Activated naive CD4-positive, alpha-beta T cell treated with anti-CD3 and anti-CD28 coated beads, Interleukin-2, amount 50 U/mL, for 24 hours (primary cell): Measurements from ENCODE around the gene S100A8.
"Not testable (repeated sequence)": the region's sequence is repeated elsewhere in the genome, so short reads cannot be mapped to it uniquely, and the experiment has no call there.

Experiments
- H3K27ac Mint-ChIP-seq: one replicate; pipeline ENCODE4 v1.8.0; 2021; ENCODE audit warnings: mild to moderate bottlenecking, mixed read lengths
- H3K27me3 Mint-ChIP-seq: one replicate; pipeline ENCODE4 v1.8.0; 2021; ENCODE audit warnings: mixed read lengths
- H3K36me3 Mint-ChIP-seq: one replicate; pipeline ENCODE4 v1.8.0; 2021; ENCODE audit warnings: mixed read lengths
- H3K4me1 Mint-ChIP-seq: one replicate; pipeline ENCODE4 v1.8.0; 2021; ENCODE audit warnings: mixed read lengths
- H3K4me3 Mint-ChIP-seq: one replicate; pipeline ENCODE4 v1.8.0; 2021; ENCODE audit warnings: mild to moderate bottlenecking, mixed read lengths
- H3K9me3 Mint-ChIP-seq: one replicate; pipeline ENCODE4 v1.8.0; 2021; ENCODE audit warnings: mixed read lengths

Gene S100A8

DNA sequence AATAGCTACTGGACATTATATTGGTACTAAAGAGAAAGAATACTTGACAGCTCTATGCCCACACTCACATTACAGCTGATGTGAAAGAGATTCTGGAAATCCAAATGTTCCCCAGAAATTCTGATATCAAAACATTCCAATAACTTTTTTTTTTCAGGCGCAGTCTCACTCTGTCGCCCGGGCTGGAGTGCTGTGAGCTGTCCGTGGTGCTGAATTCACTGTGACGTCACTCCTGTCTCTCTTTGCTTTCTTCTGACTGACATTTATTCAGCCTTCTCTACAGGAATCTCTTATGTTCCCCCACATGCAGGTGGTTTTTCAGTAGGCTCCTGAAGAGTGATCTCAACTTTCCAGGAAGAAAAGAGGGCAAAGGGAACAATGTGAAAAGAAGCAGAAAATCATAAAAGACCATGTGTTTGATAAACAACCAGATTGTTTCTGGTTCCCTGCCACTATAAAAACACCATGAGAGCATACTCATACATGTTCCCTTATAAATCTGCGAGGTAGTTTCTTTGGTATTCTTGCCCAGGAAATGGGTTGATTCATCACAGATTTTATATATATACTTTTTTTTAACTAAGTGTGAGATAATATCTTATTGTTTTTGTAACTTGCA, 31.7 kb upstream of the S100A8 start:
- Mint-ChIP-seq H3K9me3 (peaks cover 6% of the 10 kb centered on the region), H3K27ac (no peak overlapping the region), H3K36me3 (no peaks in the 10 kb centered on the region), H3K27me3 (peaks cover 34% of the 10 kb centered on the region), H3K4me1 (no peaks in the 10 kb centered on the region), H3K4me3 (no peak overlapping the region)

DNA sequence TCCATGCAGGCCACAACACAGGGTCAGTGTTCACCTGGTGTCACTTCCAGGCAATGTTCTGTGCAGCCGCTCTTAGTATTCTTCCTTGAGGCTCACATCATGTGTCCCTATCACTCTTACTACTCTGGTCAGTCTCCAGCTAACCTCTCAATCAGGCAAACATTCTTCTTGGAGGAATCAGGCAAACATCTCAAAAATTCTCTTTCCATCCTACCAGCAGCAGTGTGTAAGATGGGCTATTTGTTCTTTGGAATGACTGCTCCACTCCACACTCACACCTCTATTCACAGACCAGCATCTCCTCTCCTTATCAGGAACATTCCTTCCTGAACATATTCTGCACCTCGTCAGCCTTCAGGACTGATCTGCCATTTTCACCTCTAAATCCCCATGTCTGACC, 29.4 kb upstream of the S100A8 start:
- H3K27me3 Mint-ChIP-seq = peaks cover 30% of the 10 kb centered on the region
- no peaks in the 10 kb centered on the region for H3K4me1 Mint-ChIP-seq

DNA sequence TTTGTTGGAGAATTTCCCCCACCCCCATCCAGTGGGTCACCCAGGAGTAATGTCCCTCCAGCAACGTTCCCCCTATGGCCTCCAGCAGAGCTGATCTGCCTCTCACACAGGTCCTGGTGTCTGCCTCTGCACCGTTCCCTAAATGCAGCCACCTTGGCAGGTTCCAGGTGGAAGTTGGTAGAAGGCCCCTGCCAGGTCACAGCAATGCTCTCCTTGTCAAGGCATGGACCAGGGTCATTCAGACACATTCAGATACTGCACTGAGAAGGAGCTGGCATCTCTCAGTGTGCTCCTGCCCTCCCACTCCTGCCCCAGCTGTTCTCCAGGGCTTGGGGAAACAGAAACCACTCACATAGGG, 28.5 kb upstream of the S100A8 start:
- H3K27ac Mint-ChIP-seq, H3K4me1 Mint-ChIP-seq, H3K36me3 Mint-ChIP-seq, H3K9me3 Mint-ChIP-seq, H3K4me3 Mint-ChIP-seq: not testable (repeated sequence)
- H3K27me3 Mint-ChIP-seq = peaks cover 23% of the 10 kb centered on the region

More for the DNA sequence above, 29.4 kb upstream of the S100A8 start:
- Mint-ChIP-seq H3K27ac (no peak overlapping the region), H3K4me3 (no peak overlapping the region), H3K36me3 (no peaks in the 10 kb centered on the region), H3K9me3 (peaks cover 6% of the 10 kb centered on the region)

DNA sequence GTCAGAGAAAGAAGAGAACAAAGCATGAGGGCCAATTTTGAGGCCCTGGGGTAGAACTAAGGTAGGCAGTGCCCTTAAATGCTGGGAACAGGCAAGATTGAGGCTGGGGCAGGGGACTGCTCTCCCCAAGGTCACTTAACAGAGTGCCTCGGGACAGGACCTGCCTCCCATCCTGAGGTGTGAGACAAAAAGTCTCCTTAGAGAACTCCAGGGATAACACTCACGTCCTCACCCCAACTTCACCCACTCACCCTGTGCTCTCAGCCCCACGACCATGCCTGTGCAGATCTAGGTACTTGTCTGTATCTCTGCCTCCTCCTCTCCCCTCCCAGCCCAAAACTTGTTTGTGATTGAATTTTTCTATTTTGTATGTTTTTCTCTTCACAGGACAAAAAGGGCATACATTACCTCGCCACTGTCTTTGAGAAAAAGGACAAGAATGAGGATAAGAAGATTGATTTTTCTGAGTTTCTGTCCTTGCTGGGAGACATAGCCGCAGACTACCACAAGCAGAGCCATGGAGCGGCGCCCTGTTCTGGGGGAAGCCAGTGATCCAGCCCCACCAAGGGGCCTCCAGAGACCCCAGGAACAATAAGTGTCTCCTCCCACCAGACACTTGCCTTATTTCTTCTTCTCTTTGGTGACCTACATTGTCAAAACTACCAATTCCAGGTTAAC, 28.0 kb upstream of the S100A8 start:
- H3K4me3 Mint-ChIP-seq, H3K9me3 Mint-ChIP-seq, H3K4me1 Mint-ChIP-seq, H3K36me3 Mint-ChIP-seq, H3K27ac Mint-ChIP-seq: not testable (repeated sequence)
- H3K27me3 Mint-ChIP-seq = peaks cover 22% of the 10 kb centered on the region

DNA sequence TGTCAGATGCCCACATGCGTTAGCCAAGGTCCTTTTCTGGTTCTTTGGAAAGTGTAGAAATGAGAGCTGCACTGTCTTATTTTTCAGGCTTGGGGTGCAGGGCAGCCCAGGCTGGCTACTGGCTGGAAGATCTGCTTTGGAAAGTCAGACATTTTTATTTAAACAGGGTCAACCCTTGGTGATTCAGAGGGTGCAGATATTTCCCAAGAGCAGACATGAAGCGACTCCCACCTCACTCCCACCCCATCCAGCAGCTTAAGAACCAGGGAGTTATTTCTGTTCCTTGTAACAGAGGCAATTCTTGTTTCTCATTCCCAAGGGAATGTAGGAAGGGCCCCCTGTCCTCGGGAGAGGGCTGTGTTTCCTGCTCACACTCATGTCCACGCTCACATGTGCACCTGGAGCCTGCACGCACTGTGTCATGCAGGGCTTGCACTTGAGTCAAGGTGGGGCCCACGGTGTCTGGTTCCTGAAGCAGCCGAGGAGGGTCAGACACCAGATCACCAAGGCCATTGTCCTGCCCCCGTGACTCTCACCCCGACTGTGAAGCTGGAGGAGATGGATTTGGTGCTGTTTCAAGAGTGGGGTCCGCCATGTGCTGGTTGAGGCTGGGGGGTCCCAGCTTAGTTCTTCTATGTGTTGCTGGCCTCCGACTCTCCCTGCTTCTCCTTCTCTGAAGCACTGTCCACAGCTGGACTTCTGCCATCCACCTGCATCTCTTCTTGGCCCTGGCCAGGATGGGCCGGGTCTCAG, 26.4 kb upstream of the S100A8 start:
- Mint-ChIP-seq H3K27me3 (peaks cover 20% of the 10 kb centered on the region), H3K27ac (no peak overlapping the region), H3K4me3 (no peak overlapping the region), H3K36me3 (no peaks in the 10 kb centered on the region), H3K4me1 (no peaks in the 10 kb centered on the region), H3K9me3 (no peaks in the 10 kb centered on the region)

DNA sequence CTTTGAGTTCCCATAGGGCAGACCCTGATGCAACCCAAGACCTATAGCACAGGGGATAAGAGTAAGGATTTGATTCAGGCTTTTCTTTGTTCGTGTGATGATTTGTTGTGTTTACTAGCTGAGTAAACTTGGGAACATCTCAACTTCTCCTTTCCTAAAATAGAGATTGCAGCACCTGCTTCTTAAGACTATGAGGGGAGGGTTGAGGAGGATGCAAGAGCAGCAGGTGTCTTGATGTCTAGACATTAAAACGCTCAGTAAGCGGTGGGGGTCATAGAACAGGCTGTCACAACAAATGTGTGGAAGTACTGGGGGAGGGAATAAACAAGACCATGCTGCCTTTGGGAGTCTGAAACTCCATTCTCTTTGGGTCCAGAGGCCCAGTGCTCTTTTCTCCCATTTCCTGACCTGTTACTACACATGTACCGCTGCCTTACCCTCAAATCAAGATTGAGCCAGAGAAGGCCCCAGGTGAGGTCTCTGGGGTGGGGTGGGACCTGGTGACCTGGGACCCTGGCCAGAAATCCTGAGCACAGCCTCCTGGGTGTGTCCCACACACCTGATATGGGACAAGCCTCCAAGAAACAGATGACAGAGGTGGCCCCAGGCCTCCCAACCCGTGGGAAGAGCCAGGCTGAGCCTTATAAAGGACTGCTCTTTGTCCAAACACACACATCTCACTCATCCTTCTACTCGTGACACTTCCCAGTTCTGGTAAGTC, 25.1 kb upstream of the S100A8 start, which contains the start of gene S100A7A:
TSS of gene S100A7A (plus strand) at position 671 of the 721 bp plus-strand sequence. CDS start 1,563 bp downstream, outside the sequence.
- Mint-ChIP-seq H3K27ac (no peak within 1 kb of the TSS), H3K27me3 (peaks cover 20% of the 10 kb centered on the region), H3K4me3 (no peak within 1 kb of the TSS), H3K36me3 (no peaks in the 10 kb centered on the region), H3K4me1 (no peaks in the 10 kb centered on the region), H3K9me3 (no peaks in the 10 kb centered on the region)

DNA sequence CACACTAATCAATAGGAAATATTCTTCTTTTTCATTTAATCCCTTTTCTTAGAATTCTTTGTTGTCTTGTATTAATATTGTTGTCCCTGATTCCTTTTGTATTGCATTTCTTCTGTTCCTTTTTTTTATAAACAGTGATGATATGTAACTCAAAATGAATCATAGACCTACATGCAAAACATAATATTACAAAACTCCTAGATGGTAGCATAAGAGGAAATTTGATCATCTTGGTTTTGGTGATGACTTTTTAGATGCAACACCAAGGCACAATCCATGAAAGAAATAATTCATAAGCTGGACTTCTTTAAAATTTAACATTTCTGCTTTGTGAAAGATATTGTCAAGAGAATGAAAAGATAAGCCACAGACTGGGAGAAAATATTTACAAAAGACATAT, 23.1 kb upstream of the S100A8 start:
- H3K9me3 Mint-ChIP-seq, H3K4me1 Mint-ChIP-seq, H3K4me3 Mint-ChIP-seq, H3K36me3 Mint-ChIP-seq, H3K27ac Mint-ChIP-seq: not testable (repeated sequence)
- H3K27me3 Mint-ChIP-seq = peaks cover 17% of the 10 kb centered on the region

DNA sequence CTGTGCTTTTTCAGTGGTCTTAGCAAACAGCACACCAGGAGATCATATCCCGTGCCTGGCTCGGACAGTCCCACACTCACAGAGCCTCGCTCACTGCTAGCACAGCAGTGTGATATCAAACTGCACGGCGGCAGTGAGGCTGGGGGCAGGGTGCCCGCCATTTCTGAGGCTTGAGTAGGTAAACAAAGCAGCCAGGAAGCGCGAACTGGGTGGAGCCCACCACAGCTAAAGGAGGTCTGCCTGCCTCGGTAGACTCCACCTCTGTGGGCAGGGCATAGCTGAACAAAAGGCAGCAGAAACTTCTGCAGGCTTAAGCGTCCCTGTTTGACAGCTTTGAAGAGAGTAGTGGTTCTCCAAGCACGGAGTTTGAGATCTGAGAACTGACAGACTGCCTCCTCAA, 16.4 kb upstream of the S100A8 start:
- not testable (repeated sequence) for H3K27ac Mint-ChIP-seq, H3K9me3 Mint-ChIP-seq, H3K36me3 Mint-ChIP-seq, H3K4me3 Mint-ChIP-seq
- H3K27me3 Mint-ChIP-seq = peaks cover 18% of the 10 kb centered on the region
- H3K4me1 Mint-ChIP-seq = peaks cover 14% of the 10 kb centered on the region

DNA sequence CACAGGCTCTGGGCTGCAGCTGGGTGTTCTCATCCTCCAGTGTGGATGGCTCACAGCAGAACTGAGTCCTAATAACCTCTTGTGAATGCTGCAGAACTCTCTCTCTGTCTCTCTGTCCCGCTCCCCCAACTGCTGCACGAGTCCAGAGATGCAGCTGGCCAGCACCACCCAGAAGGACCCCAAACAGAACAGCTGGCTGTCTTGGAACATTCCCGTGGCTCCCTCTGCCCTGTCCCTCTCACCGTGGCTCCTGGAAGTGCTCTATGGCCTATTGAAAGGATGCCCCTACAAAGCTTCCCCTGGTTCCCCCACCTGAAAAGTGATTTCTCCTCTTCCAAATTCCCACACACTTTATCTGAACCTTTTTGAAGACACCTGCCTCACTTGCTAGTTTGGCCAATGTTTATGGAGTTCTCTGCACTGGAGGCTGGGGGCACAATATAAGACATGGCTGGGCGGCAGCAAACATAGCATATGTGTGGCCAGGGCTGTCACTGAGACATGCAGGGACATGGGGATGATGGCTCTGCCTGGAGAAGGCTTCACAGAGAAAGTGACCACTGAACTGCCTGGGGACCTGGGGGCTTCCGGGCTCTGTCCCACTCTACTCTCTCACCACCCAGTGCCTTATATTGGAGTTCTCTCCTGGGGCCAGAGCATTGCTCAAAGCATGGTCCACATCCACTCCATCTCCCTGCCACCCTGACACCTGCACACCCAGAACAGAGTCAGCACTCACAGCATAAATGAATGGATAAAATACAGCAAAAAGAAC, 15.1 kb upstream of the S100A8 start:
- Mint-ChIP-seq H3K4me1 (peaks cover 14% of the 10 kb centered on the region), H3K27me3 (peaks cover 17% of the 10 kb centered on the region)
- H3K36me3 Mint-ChIP-seq, H3K9me3 Mint-ChIP-seq, H3K4me3 Mint-ChIP-seq, H3K27ac Mint-ChIP-seq: not testable (repeated sequence)

DNA sequence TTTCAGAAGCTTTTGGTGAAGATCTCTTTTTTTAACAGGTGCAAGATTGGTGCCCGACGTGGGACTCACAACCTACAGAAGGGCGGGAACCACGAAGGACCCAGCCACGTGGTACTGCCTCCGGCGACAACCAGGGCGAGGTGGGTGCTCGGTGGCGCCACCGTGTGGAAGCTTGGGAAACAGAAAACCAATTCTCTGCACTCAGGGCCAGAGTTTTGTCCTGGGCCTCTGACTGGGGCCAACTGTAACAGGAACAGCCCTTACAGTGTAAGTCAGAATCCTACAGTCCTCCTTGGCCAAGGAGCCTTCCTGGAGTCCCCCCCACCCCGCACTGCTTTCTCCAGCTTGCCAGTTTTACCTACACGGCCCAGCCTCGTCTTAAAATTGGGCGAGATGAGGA, 13.9 kb upstream of the S100A8 start:
- H3K4me3 Mint-ChIP-seq = no peak overlapping the region
- peaks cover 4% of the 10 kb centered on the region for H3K36me3 Mint-ChIP-seq
- H3K27ac Mint-ChIP-seq = no peak overlapping the region
- H3K4me1 Mint-ChIP-seq = peaks cover 14% of the 10 kb centered on the region
- peaks cover 6% of the 10 kb centered on the region for H3K9me3 Mint-ChIP-seq
- H3K27me3 Mint-ChIP-seq = peaks cover 14% of the 10 kb centered on the region

DNA sequence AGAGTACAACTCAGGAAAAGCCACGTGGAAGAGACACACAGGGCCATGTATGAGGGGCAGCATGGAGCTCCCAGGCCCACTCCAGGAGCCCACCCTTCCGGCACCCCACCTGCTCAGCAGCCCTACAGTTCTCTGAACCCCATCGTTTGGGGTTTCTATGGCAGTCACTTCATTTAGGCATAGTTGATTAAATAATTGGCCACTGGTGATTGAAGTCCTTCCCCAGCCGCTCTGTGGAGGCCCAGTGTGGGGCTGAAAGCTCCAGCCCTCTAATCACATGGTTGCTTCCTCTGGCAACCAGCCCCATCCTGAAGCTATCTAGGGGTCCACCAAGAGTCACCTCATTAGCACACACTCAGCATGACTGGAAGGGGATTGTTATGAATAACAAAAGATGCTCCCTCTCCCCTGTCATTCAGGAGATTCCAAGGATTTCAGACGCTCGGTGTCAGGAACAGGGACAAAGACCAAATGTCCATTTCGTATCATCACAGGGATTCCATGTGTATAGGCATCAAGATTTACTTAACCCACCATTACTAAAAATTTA, 13.3 kb upstream of the S100A8 start:
- H3K36me3 Mint-ChIP-seq = peaks cover 4% of the 10 kb centered on the region
- H3K9me3 Mint-ChIP-seq = peaks cover 6% of the 10 kb centered on the region
- H3K27ac Mint-ChIP-seq = no peak overlapping the region
- peaks cover 14% of the 10 kb centered on the region for H3K4me1 Mint-ChIP-seq
- H3K27me3 Mint-ChIP-seq = peaks cover 12% of the 10 kb centered on the region
- H3K4me3 Mint-ChIP-seq = no peak overlapping the region

DNA sequence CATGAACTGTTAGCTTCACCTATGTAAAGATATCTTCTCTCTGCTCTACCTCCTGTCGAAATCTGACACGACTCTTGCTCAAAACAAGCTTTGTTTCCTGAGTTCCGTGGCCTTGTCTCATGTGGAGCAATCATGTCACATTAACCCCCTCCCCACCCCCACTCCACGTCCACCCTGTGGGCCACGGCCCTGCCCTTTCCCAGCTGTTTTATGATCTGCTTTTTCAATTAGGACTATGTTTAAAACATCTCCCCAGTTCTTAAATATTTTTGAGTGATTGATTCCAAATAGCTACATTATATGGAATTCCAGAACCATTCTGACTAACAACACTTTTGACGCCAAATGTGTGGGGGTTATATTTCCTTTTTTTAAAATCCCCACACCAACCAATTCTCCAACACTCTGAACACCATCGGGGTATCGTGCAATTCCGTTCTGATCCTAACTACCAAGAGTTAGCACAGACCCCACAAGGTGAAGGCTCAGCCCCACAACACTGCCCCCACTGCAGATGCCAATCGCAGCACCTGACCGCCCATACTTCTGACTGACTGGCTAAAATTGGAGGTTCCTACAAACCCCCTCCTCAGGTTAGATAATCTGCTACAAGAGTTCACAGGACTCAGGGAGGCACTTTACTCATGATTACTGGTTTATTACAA, 12.7 kb upstream of the S100A8 start:
- peaks cover 4% of the 10 kb centered on the region for H3K36me3 Mint-ChIP-seq
- peaks cover 14% of the 10 kb centered on the region for H3K4me1 Mint-ChIP-seq
- no peak overlapping the region for H3K27ac Mint-ChIP-seq
- no peak overlapping the region for H3K4me3 Mint-ChIP-seq
- peaks cover 10% of the 10 kb centered on the region for H3K27me3 Mint-ChIP-seq
- H3K9me3 Mint-ChIP-seq = peaks cover 6% of the 10 kb centered on the region

DNA sequence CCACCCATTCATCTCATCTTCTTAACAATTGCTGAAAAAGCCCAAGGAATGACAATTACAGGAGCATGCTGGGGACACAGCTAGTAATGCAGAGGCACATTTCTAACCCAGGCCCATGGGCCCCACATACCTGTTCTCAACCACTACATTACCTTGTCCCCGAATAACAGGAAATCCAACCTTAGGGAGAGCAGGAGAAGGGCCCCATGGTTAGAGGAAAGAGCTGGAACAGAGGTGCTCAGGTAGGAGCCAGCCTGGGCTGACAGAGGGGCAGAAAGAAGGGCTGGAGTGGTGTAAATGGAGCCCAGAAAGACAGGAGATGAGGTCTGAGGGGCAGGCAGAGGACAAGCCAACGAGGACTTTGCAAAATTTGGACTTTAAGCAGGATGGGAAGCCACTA, 11.4 kb upstream of the S100A8 start:
- H3K27ac Mint-ChIP-seq = no peak overlapping the region
- H3K4me3 Mint-ChIP-seq = no peak overlapping the region

DNA sequence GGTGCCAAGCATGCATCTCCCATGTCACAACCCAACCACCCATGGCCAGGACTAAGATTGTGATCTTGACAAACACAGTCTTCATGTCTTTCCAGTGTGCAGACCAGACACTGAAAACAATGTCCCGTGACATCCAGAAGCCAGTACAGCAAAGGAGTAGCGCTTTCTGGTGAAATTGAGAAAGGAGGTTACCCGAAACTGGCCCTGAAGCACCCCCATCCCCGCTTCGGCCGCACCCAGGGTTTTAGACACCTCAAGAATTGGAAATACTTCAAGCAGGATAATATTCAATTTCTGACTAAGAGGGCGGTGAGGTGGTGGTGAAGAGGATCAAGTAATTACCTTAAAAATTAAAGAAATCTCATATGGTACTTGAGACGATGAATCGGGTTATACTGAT, 10.6 kb upstream of the S100A8 start:
- H3K36me3 Mint-ChIP-seq = no peaks in the 10 kb centered on the region
- H3K9me3 Mint-ChIP-seq = no peaks in the 10 kb centered on the region
- H3K4me1 Mint-ChIP-seq = peaks cover 6% of the 10 kb centered on the region
- H3K4me3 Mint-ChIP-seq = no peak overlapping the region
- H3K27me3 Mint-ChIP-seq = peaks cover 3% of the 10 kb centered on the region
- no peak overlapping the region for H3K27ac Mint-ChIP-seq

More for the DNA sequence above, 11.4 kb upstream of the S100A8 start:
- Mint-ChIP-seq H3K27me3 (peaks cover 3% of the 10 kb centered on the region), H3K4me1 (peaks cover 9% of the 10 kb centered on the region), H3K36me3 (no peaks in the 10 kb centered on the region), H3K9me3 (no peaks in the 10 kb centered on the region)
